Measurements from ENCODE around the gene SLIT3. TPM values are rescaled to one million over a fixed set of nuclear protein-coding genes. Genes with fewer than 3 reads are reported as not detected.

SLIT3 gene
- total RNA-seq, 4 donors from 2014 or later: 46.3 to 89.0 (median 68.0) TPM

GRCh38 chr5:169307646-169308045 is 6.7 kb upstream of the SLIT3 start:
- no peak for ATAC-seq (ENCODE audit: low FRiP score)
- no peak for TF ChIP-seq CTCF (IDR thresholded peaks at IDR 0.05)
- DNase-seq (ENCODE audit: low spot score): no peak

GRCh38 chr5:169305366-169305765 is 4.4 kb upstream of the SLIT3 start:
- TF ChIP-seq CTCF (IDR thresholded peaks at IDR 0.05): no peak
- DNase-seq (ENCODE audit: low spot score): no peak
- no peak for ATAC-seq (ENCODE audit: low FRiP score)

- no peak for TF ChIP-seq CTCF (IDR thresholded peaks at IDR 0.05)
- no peak for ATAC-seq (ENCODE audit: low FRiP score)
- DNase-seq (ENCODE audit: low spot score): no peak
Measured at GRCh38 chr5:169304175-169304574, 3.2 kb upstream of the SLIT3 start.

GRCh38 chr5:169303119-169303515 is 2.2 kb upstream of the SLIT3 start:
- no peak for DNase-seq (ENCODE audit: low spot score)
- no peak for ATAC-seq (ENCODE audit: low FRiP score)
- TF ChIP-seq CTCF (IDR thresholded peaks at IDR 0.05): no peak

GRCh38 chr5:169302491-169303118 is 1.7 kb upstream of the SLIT3 start:
- TF ChIP-seq CTCF (IDR thresholded peaks at IDR 0.05): peak in 2 of 3 donors; percentile 9 to 52
- ATAC-seq (ENCODE audit: low FRiP score) (peak; percentile 34), DNase-seq (ENCODE audit: low spot score) (peak; percentile 49)

GRCh38 chr5:169301986-169302385 is 1.0 kb upstream of the SLIT3 start:
- DNase-seq (ENCODE audit: low spot score) (no peak), ATAC-seq (ENCODE audit: low FRiP score) (no peak)
- TF ChIP-seq CTCF (IDR thresholded peaks at IDR 0.05): no peak

- no peak for TF ChIP-seq CTCF (IDR thresholded peaks at IDR 0.05)
- DNase-seq (ENCODE audit: low spot score): no peak
- ATAC-seq (ENCODE audit: low FRiP score): no peak
Measured at GRCh38 chr5:169301386-169301934, 521 bp upstream of the SLIT3 start.

Data from omental fat pad (tissue), 4 donors.